Neuronal stem cell (in vitro differentiated cells): ENCODE data around the gene KCNS1.

Experiments
- DNase-seq: peaks from one replicate; pipeline ENCODE4 v3.0.0-alpha.2; 2013; ENCODE audit warnings: low spot score
- H2AFZ ChIP-seq: one replicate; pipeline ENCODE4 v1.6.1; 2013; ENCODE audit warnings: mild to moderate bottlenecking, low read length, inconsistent platforms
- H2AK5ac ChIP-seq: 2 replicates; pipeline ENCODE4 v1.6.1; 2013; ENCODE audit warnings: low read depth, mild to moderate bottlenecking, inconsistent platforms, low read length, moderate library complexity, mixed read lengths
- H2BK120ac ChIP-seq: 2 replicates; pipeline ENCODE4 v1.6.1; 2013; ENCODE audit warnings: low read depth, mild to moderate bottlenecking, inconsistent platforms, low read length, moderate library complexity, mixed read lengths
- H2BK12ac ChIP-seq: one replicate; pipeline ENCODE4 v1.6.1; 2013; ENCODE audit warnings: low read length, inconsistent platforms
- H2BK15ac ChIP-seq: 2 replicates; pipeline ENCODE4 v1.6.1; 2013; ENCODE audit warnings: mild to moderate bottlenecking, low read length, inconsistent platforms, mixed read lengths
- H2BK5ac ChIP-seq: one replicate; pipeline ENCODE4 v1.6.1; 2013; ENCODE audit warnings: inconsistent platforms, mild to moderate bottlenecking, low read length, moderate library complexity
- H3K14ac ChIP-seq: one replicate; pipeline ENCODE4 v1.6.1; 2013; ENCODE audit warnings: low read length, inconsistent platforms
- H3K18ac ChIP-seq: 2 replicates; pipeline ENCODE4 v1.6.1; 2013; ENCODE audit warnings: low read length, inconsistent platforms
- H3K23ac ChIP-seq: 2 replicates; pipeline ENCODE4 v1.6.1; 2013; ENCODE audit warnings: low read depth, mild to moderate bottlenecking, mixed read lengths, low read length, inconsistent platforms; ENCODE audit not compliant: poor library complexity
- H3K27ac ChIP-seq: replicated peaks from 3 replicates; pipeline ENCODE4 v1.5.1; 2013; ENCODE audit warnings: low read length, inconsistent platforms
- H3K27me3 ChIP-seq, 3 experiments: 2 replicates each; pipeline ENCODE4 v1.6.1; 2013; ENCODE audit warnings: low read length in 3 of 3, mild to moderate bottlenecking in 2 of 3, inconsistent platforms in 1 of 3, low read depth in 1 of 3, mixed read lengths in 1 of 3, moderate library complexity in 1 of 3; ENCODE audit not compliant: control insufficient read depth in 3 of 3, insufficient read depth in 3 of 3
- H3K36me3 ChIP-seq, 2 donors: replicated peaks in 1 of 2; 2 replicates each; pipeline ENCODE4 v1.6.1; 2013; ENCODE audit warnings: low read length in 2 of 2; ENCODE audit not compliant: control insufficient read depth in 2 of 2, insufficient read depth in 2 of 2
- H3K4ac ChIP-seq: 2 replicates; pipeline ENCODE4 v1.6.1; 2013; ENCODE audit warnings: inconsistent platforms, mild to moderate bottlenecking, low read length, moderate library complexity
- H3K4me1 ChIP-seq, 2 donors: 1 replicate in 1 of 2; 2 replicates in 1 of 2; pipeline ENCODE4 v1.6.1; 2013; ENCODE audit warnings: low read length in 2 of 2, low read depth in 1 of 2; ENCODE audit not compliant: control insufficient read depth in 2 of 2, insufficient read depth in 1 of 2
- H3K4me2 ChIP-seq: one replicate; pipeline ENCODE4 v1.6.1; 2013; ENCODE audit warnings: mild to moderate bottlenecking, low read length, inconsistent platforms; ENCODE audit not compliant: insufficient read depth, poor library complexity, severe bottlenecking
- H3K4me3 ChIP-seq, 2 donors: 2 replicates each; pipeline ENCODE4 v1.5.1; 2013; ENCODE audit warnings: low read length in 2 of 2, mild to moderate bottlenecking in 2 of 2, inconsistent platforms in 1 of 2, moderate library complexity in 1 of 2
- H3K79me1 ChIP-seq: one replicate; pipeline ENCODE4 v1.6.1; 2013; ENCODE audit warnings: low read depth, mild to moderate bottlenecking, inconsistent platforms, low read length, moderate library complexity
- H3K9ac ChIP-seq: one replicate; pipeline ENCODE4 v1.6.1; 2013; ENCODE audit warnings: mild to moderate bottlenecking, low read depth, low read length, inconsistent platforms; ENCODE audit not compliant: poor library complexity
- H3K9me3 ChIP-seq, 2 donors: replicated peaks in 1 of 2; 2 replicates each; pipeline versions ENCODE3 to v1.6.1; 2013; ENCODE audit warnings: low read length in 2 of 2, mild to moderate bottlenecking in 2 of 2, inconsistent platforms in 1 of 2, low read depth in 1 of 2, mixed read lengths in 1 of 2, moderate library complexity in 1 of 2; ENCODE audit not compliant: control insufficient read depth in 2 of 2, insufficient read depth in 1 of 2
- H4K8ac ChIP-seq: one replicate; pipeline ENCODE4 v1.6.1; 2013; ENCODE audit warnings: low read depth, mild to moderate bottlenecking, inconsistent platforms, low read length, moderate library complexity
- H4K91ac ChIP-seq: one replicate; pipeline ENCODE4 v1.6.1; 2013; ENCODE audit warnings: low read length, low read depth, mild to moderate bottlenecking, inconsistent platforms; ENCODE audit not compliant: poor library complexity
- WGBS, 2 donors: extraction: QIAGEN DNeasy Blood & Tissue Kit; methylation state at CpG; one replicate each; pipeline ENCODE4 v1.1.7; 2013; ENCODE audit warnings: missing lambda C conversion rate in 2 of 2, mixed read lengths in 1 of 2; ENCODE audit not compliant: insufficient read length in 2 of 2, insufficient replicate concordance in 1 of 2; ENCODE audit errors: extremely low coverage in 2 of 2; 5-methylcytosine and 5-hydroxymethylcytosine counted together

KCNS1 gene

GRCh38 chr20:45052698-45053429 lies 48.1 kb downstream of the KCNS1 start:
- H3K79me1 ChIP-seq, result no peaks in the 10 kb centered on the region
- no peak overlapping the region for H3K4me2 ChIP-seq
- no peaks in the 10 kb centered on the region for H3K9me3 ChIP-seq
- no peak overlapping the region for H2BK15ac ChIP-seq
- H3K9ac ChIP-seq, result no peak overlapping the region
- H3K27me3 ChIP-seq, result no peaks in the 10 kb centered on the region
- peaks cover 3 to 18% of the 10 kb centered on the region in 2 donors for H3K36me3 ChIP-seq
- no peak overlapping the region for H4K91ac ChIP-seq
- H2BK5ac ChIP-seq, result no peak overlapping the region
- peak overlapping the region; percentile 17 for H2AFZ ChIP-seq
- peaks cover 6 to 27% of the 10 kb centered on the region in 2 donors for H3K4me1 ChIP-seq
- H2AK5ac ChIP-seq, result no peak overlapping the region
- H3K18ac ChIP-seq, result no peak overlapping the region
- H3K27ac ChIP-seq, result no peak overlapping the region
- H2BK12ac ChIP-seq, result no peak overlapping the region
- H3K4ac ChIP-seq, result no peak overlapping the region
- H3K23ac ChIP-seq, result no peak overlapping the region
- DNase-seq, result no peak
- WGBS, 2 donors, result no CpG with 5 or more reads among the region's 7 CpGs
- H3K14ac ChIP-seq, result no peak overlapping the region
- no peak overlapping the region for H2BK120ac ChIP-seq
- no peak overlapping the region for H3K4me3 ChIP-seq
- H4K8ac ChIP-seq, result no peak overlapping the region

GRCh38 chr20:45051204-45052060 lies 49.5 kb downstream of the KCNS1 start:
- no peak overlapping the region for H2AFZ ChIP-seq
- no CpG with 5 or more reads among the region's 3 CpGs for WGBS, 2 donors
- H3K79me1 ChIP-seq, result no peaks in the 10 kb centered on the region
- no peak overlapping the region for H2BK15ac ChIP-seq
- no peak overlapping the region for H2BK12ac ChIP-seq
- peaks cover 6 to 27% of the 10 kb centered on the region in 2 donors for H3K4me1 ChIP-seq
- no peak overlapping the region for H4K8ac ChIP-seq
- no peak overlapping the region for H3K4me3 ChIP-seq
- no peaks in the 10 kb centered on the region for H3K27me3 ChIP-seq
- H2BK5ac ChIP-seq, result no peak overlapping the region
- H3K27ac ChIP-seq, result no peak overlapping the region
- H2AK5ac ChIP-seq, result no peak overlapping the region
- no peak for DNase-seq
- H3K9me3 ChIP-seq, result no peaks in the 10 kb centered on the region
- no peak overlapping the region for H3K23ac ChIP-seq
- H4K91ac ChIP-seq, result no peak overlapping the region
- H3K4ac ChIP-seq, result no peak overlapping the region
- H3K14ac ChIP-seq, result no peak overlapping the region
- H2BK120ac ChIP-seq, result no peak overlapping the region
- no peak overlapping the region for H3K4me2 ChIP-seq
- H3K9ac ChIP-seq, result no peak overlapping the region
- no peak overlapping the region for H3K18ac ChIP-seq
- H3K36me3 ChIP-seq, result peaks cover 0 to 11% of the 10 kb centered on the region in 2 donors

GRCh38 chr20:45049904-45050471 lies 50.9 kb downstream of the KCNS1 start:
- H3K27me3 ChIP-seq, result no peaks in the 10 kb centered on the region
- no peak overlapping the region for H3K23ac ChIP-seq
- no peak overlapping the region for H3K9ac ChIP-seq
- no peak overlapping the region for H2BK12ac ChIP-seq
- peaks cover 6 to 27% of the 10 kb centered on the region in 2 donors for H3K4me1 ChIP-seq
- no peak overlapping the region for H3K4me2 ChIP-seq
- H4K8ac ChIP-seq, result no peak overlapping the region
- no peak overlapping the region for H3K18ac ChIP-seq
- H2BK120ac ChIP-seq, result no peak overlapping the region
- no peak overlapping the region for H2BK15ac ChIP-seq
- DNase-seq, result no peak
- H2AK5ac ChIP-seq, result no peak overlapping the region
- WGBS, 2 donors, result no CpG with 5 or more reads among the region's 5 CpGs
- no peak overlapping the region for H3K4me3 ChIP-seq
- H3K14ac ChIP-seq, result no peak overlapping the region
- H3K27ac ChIP-seq, result no peak overlapping the region
- H3K9me3 ChIP-seq, result no peaks in the 10 kb centered on the region
- H3K4ac ChIP-seq, result no peak overlapping the region
- H2BK5ac ChIP-seq, result no peak overlapping the region
- H2AFZ ChIP-seq, result no peak overlapping the region
- H4K91ac ChIP-seq, result no peak overlapping the region
- H3K79me1 ChIP-seq, result no peaks in the 10 kb centered on the region
- peaks cover 0 to 3% of the 10 kb centered on the region in 2 donors for H3K36me3 ChIP-seq

DNA sequence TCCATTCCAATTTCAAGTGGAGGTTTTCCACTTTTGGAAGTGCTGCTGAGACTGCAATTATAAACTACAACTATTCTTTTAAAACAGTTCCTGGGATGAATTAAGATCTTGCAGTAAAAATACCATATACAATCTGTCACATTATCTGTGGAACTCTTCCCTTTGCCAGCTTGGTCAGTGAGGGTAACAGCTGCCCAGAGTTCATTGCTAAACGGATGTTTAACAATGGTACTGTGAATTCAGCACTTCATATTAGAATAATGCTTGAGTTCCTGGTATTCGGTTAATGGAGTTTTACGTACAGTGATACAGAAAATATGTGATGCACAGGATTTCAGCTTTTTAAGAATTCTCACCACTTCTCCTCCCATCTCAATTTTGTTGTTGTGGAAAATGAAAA lies 51.5 kb downstream of the KCNS1 start:
- no peak for DNase-seq
- H4K91ac ChIP-seq, result no peak overlapping the region
- H2BK5ac ChIP-seq, result no peak overlapping the region
- no peak overlapping the region for H3K4ac ChIP-seq
- H3K36me3 ChIP-seq, result no peaks in the 10 kb centered on the region
- peaks cover 6 to 27% of the 10 kb centered on the region in 2 donors for H3K4me1 ChIP-seq
- no peaks in the 10 kb centered on the region for H3K27me3 ChIP-seq
- no peak overlapping the region for H4K8ac ChIP-seq
- no peak overlapping the region for H3K27ac ChIP-seq
- H3K9ac ChIP-seq, result no peak overlapping the region
- H2AFZ ChIP-seq, result no peak overlapping the region
- no peak overlapping the region for H3K18ac ChIP-seq
- H2BK15ac ChIP-seq, result no peak overlapping the region
- no peak overlapping the region for H3K4me2 ChIP-seq
- no peak overlapping the region for H2BK120ac ChIP-seq
- H2AK5ac ChIP-seq, result no peak overlapping the region
- no peaks in the 10 kb centered on the region for H3K79me1 ChIP-seq
- H3K9me3 ChIP-seq, result no peaks in the 10 kb centered on the region
- WGBS, 2 donors, result no CpG with 5 or more reads among the region's 3 CpGs
- H3K14ac ChIP-seq, result no peak overlapping the region
- H3K23ac ChIP-seq, result no peak overlapping the region
- H3K4me3 ChIP-seq, result no peak overlapping the region
- H2BK12ac ChIP-seq, result no peak overlapping the region
